Measurements from ENCODE around the gene OR2S2. TPM values are rescaled to one million over a fixed set of nuclear protein-coding genes. Genes with fewer than 3 reads are reported as not detected.
"Not testable (repeated sequence)": the region's sequence is repeated elsewhere in the genome, so short reads cannot be mapped to it uniquely, and the experiment has no call there.

OR2S2 gene
- total RNA-seq, 2 donors from 2014 or later = not detected

DNA sequence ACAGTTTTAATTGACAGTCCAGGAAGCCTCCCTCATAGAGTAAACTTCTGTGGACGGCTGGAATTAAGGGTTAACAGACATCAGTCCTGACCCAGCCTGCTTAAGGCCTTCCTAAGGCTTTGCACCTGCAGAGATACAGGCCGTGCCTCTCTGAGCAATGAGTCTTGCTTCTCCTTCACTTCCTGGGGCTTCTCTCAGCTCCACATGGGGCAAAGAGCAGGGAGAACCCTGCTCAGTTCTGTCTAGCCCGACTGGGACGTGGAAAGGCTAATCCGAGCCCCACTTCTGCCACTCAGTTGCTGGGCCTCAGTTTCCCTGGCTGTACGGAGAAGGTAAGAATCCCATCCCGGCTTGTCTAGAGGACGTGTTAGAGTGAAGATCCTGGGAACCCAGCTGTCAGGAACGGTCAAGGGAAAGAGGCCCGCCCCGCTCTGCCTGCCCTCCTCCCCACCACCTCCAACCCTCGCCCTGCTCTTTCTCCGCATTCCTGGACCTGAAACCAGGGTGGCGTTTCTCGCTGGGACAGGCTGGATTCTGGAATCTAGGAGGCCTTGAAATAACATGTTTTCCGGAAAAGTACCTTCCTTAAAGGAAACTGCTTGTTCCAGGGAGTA is 42.2 kb downstream of the OR2S2 start:
- peaks cover 10% of the 10 kb centered on the region for H3K4me1 Mint-ChIP-seq
- no peaks in the 10 kb centered on the region for H3K9me3 ChIP-seq (ENCODE audit: control insufficient read depth, low read length)
- 87 to 88% methylated on average over 11 to 16 of the region's 16 CpGs for WGBS, 2 experiments (ENCODE audit: insufficient coverage in 1 of 2, insufficient read length in 1 of 2)
- no peaks in the 10 kb centered on the region for H3K27me3 ChIP-seq (ENCODE audit: control insufficient read depth, insufficient read depth, low read length, poor library complexity, severe bottlenecking)
- no peak overlapping the region for H3K27ac Mint-ChIP-seq
- no peak overlapping the region for H3K27ac ChIP-seq (ENCODE audit: low read depth, low read length)
- H3K4me3 Mint-ChIP-seq = no peak overlapping the region
- no peak overlapping the region for H3K4me3 ChIP-seq (ENCODE audit: low read length)
- no peak overlapping the region for H3K9ac ChIP-seq (ENCODE audit: extremely low read depth, low read length, poor library complexity, severe bottlenecking)
- H3K36me3 ChIP-seq (ENCODE audit: control insufficient read depth, insufficient read depth, low read length) = no peaks in the 10 kb centered on the region
- peak; percentile 59 for DNase-seq
- H3K9me3 Mint-ChIP-seq = no peaks in the 10 kb centered on the region
- TF ChIP-seq CTCF (conservative IDR thresholded peaks at IDR 0.05) = no peak
- no peaks in the 10 kb centered on the region for H3K36me3 Mint-ChIP-seq (ENCODE audit: low read depth)
- H3K27me3 Mint-ChIP-seq (ENCODE audit: insufficient read depth) = no peaks in the 10 kb centered on the region
- peaks cover 3% of the 10 kb centered on the region for H3K4me1 ChIP-seq (ENCODE audit: control insufficient read depth, insufficient read depth, low read length)

- DNase-seq = peak; percentile 77
- no peaks in the 10 kb centered on the region for H3K36me3 ChIP-seq (ENCODE audit: control insufficient read depth, insufficient read depth, low read length)
- no peaks in the 10 kb centered on the region for H3K36me3 Mint-ChIP-seq (ENCODE audit: low read depth)
- H3K9me3 ChIP-seq (ENCODE audit: control insufficient read depth, low read length) = no peaks in the 10 kb centered on the region
- peaks cover 15% of the 10 kb centered on the region for H3K4me1 Mint-ChIP-seq
- no peak overlapping the region for H3K4me3 Mint-ChIP-seq
- no peak overlapping the region for H3K27ac Mint-ChIP-seq
- WGBS, 2 experiments (ENCODE audit: insufficient coverage in 1 of 2, insufficient read length in 1 of 2) = 56 to 84% methylated on average over 4 to 9 of the region's 9 CpGs
- no peaks in the 10 kb centered on the region for H3K9me3 Mint-ChIP-seq
- H3K4me3 ChIP-seq (ENCODE audit: low read length) = no peak overlapping the region
- no peaks in the 10 kb centered on the region for H3K27me3 ChIP-seq (ENCODE audit: control insufficient read depth, insufficient read depth, low read length, poor library complexity, severe bottlenecking)
- no peak overlapping the region for H3K27ac ChIP-seq (ENCODE audit: low read depth, low read length)
- no peak for TF ChIP-seq CTCF (conservative IDR thresholded peaks at IDR 0.05)
- H3K9ac ChIP-seq (ENCODE audit: extremely low read depth, low read length, poor library complexity, severe bottlenecking) = no peak overlapping the region
- no peaks in the 10 kb centered on the region for H3K27me3 Mint-ChIP-seq (ENCODE audit: insufficient read depth)
- H3K4me1 ChIP-seq (ENCODE audit: control insufficient read depth, insufficient read depth, low read length) = peaks cover 3% of the 10 kb centered on the region
Observed at GRCh38 chr9:35914301-35914807, 43.6 kb downstream of the OR2S2 start.

GRCh38 chr9:35913429-35913828 is 44.5 kb downstream of the OR2S2 start:
- H3K27ac ChIP-seq (ENCODE audit: low read depth, low read length); H3K36me3 ChIP-seq (ENCODE audit: control insufficient read depth, insufficient read depth, low read length); H3K9ac ChIP-seq (ENCODE audit: extremely low read depth, low read length, poor library complexity, severe bottlenecking); H3K27me3 ChIP-seq (ENCODE audit: control insufficient read depth, insufficient read depth, low read length, poor library complexity, severe bottlenecking); H3K4me1 ChIP-seq (ENCODE audit: control insufficient read depth, insufficient read depth, low read length); H3K27ac Mint-ChIP-seq; H3K9me3 Mint-ChIP-seq; H3K27me3 Mint-ChIP-seq (ENCODE audit: insufficient read depth); H3K9me3 ChIP-seq (ENCODE audit: control insufficient read depth, low read length); H3K4me3 ChIP-seq (ENCODE audit: low read length); DNase-seq; H3K36me3 Mint-ChIP-seq (ENCODE audit: low read depth); H3K4me3 Mint-ChIP-seq: not testable (repeated sequence)
- peaks cover 24% of the 10 kb centered on the region for H3K4me1 Mint-ChIP-seq

Data from endodermal cell (in vitro differentiated cells).